ENCODE results near the gene SLC17A1. TPM values are rescaled to one million over a fixed set of nuclear protein-coding genes. Genes with fewer than 3 reads are reported as not detected.
"Not testable (repeated sequence)": the region's sequence is repeated elsewhere in the genome, so short reads cannot be mapped to it uniquely, and the experiment has no call there.

Gene SLC17A1
- polyA plus RNA-seq, 1 donor: not detected

- no peak for DNase-seq (ENCODE audit: low read depth)
Observed at GRCh38 chr6:25756382-25757363, 75.2 kb downstream of the SLC17A1 start.

GRCh38 chr6:25755483-25755882 lies 76.4 kb downstream of the SLC17A1 start:
- DNase-seq (ENCODE audit: low read depth): no peak

DNA sequence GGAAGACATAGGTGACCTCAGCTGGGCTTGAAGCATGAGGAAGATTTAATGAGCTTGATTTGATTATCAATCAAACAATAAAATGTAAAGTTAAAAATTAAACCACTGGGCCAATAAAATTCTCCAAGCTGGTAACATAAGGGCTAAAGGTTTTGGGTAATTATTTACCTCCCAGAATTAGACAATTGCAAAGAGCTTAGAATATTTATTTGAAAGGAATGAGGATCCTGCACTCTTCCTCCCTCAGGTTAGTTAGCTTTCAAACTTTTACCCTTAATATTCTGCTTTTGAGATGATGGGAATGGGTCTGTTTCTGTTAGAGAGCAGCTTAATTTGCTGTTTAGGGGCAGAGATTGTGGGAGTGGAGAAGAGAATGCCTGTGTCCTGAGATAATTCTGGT lies 77.3 kb downstream of the SLC17A1 start, which contains the start of gene SLC17A4:
SLC17A4 (plus strand) TSS at position 208 of the 400 bp plus-strand sequence. CDS start 7,221 bp downstream, outside the sequence.
- no peak for DNase-seq (ENCODE audit: low read depth)

DNA sequence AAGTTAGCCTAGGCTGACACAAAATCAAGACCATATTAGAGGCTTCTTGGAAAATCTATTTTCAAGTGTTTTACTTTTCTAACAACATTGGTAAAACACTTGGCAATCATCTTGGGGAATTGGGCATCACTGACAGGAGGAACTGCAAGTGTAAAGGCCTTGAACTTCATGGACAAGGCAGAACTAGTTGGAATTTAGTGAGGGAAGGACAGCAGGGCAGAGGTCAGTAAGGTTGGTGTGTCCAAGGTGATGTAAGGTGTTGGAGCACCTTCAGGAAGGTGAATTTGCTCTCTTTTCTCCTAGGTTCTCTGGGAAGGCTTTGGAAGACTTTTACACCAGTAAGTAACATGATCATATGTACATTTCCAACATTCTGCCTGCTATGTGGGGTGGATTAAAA lies 78.8 kb downstream of the SLC17A1 start:
- DNase-seq (ENCODE audit: low read depth): no peak

GRCh38 chr6:25750906-25751305 lies 80.9 kb downstream of the SLC17A1 start:
- no peak for DNase-seq (ENCODE audit: low read depth)

GRCh38 chr6:25749837-25750236 lies 82.0 kb downstream of the SLC17A1 start:
- no peak for DNase-seq (ENCODE audit: low read depth)

DNA sequence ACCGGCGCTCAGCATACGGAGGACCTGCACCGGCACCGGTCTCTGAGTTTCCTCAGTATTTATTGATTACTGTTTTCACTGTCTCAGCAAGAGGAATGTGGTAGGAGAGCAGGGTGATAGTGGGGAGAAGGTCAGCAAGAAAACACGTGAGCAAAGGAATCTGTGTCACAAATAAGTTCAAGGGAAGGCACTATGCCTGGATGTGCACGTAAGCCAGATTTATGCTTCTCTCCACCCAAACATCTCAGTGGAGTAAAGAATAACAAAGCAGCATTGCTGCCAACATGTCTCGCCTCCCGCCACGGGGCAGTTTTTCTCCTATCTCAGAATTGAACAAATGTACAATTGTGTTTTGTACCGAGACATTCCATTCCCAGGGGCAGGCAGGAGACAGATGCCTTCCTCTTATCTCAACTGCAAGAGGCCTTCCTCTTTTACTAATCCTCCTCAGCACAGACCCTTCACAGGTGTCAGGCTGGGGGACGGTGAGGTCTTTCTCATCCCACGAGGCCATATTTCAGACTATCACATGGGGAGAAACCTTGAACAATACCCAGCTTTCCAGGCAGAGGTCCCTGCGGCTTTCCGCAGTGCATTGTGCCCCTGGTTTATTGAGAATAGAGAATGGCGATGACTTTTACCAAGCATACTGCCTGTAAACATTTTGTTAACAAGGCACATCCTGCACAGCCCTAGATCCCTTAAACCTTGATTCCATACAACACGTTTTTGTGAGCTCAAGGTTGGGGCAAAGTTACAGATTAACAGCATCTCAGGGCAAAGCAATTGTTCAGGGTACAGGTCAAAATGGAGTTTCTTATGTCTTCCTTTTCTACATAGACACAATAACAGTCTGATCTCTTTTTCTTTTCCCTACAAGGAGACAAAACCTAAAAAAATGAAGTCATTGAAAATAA lies 83.0 kb downstream of the SLC17A1 start:
- DNase-seq (ENCODE audit: low read depth): not testable (repeated sequence)

DNA sequence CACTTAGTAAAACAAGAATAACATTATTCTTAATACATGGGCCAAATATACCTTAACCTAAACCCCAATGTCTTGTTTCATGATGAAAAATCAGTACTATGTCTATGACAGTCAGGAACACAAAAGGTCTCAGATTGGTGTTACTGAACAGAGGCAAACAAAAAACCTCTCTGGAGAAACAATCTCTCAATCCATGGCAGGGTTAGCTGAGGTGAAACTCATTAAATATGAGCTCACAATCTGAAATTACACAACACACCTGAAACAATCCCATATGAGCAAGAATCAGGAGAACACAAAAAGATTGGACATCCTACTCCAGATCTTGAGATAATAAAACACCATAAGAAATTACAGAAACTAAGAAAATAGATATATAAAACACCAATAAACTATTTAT lies 83.8 kb downstream of the SLC17A1 start:
- DNase-seq (ENCODE audit: low read depth): no peak

DNA sequence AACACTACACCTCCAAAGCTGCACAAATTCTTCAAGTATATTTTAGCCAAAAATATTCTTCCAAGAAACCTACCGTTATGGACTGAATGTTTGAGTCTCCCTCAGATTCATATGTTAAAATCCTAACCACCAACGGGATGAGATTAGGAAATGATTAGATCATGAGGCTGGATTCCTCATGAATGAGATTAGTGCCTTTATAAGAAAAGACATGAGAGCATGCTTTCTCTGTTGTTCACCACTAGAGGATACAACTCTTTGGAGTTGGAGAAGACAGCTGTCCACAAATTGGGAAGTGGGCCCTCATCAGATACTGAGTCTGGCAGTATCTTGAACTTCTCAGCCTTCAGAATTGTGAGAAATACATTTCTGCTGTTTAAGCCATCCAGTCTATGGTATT lies 84.4 kb downstream of the SLC17A1 start:
- no peak for DNase-seq (ENCODE audit: low read depth)

DNA sequence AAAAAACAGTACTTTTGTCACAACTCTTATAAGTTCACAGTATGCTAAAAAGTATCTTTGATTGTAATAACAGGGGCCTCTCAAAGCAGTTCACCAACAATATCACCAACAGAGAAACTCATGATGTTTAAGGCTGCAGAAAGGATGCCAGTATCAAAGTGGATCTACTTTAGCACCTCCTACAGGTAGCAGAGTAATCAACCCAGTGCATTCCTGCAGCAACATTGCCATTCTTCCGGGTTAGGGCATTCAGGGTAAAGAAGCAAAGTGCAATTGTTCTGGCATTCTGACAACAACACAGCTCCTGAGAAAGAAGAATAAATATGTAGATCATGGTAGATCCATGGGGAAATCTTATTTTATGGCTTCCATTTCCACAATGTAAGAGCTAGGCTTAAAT lies 84.9 kb downstream of the SLC17A1 start:
- no peak for DNase-seq (ENCODE audit: low read depth)

- DNase-seq (ENCODE audit: low read depth): no peak
Observed at GRCh38 chr6:25745836-25746235, 86.0 kb downstream of the SLC17A1 start.

DNA sequence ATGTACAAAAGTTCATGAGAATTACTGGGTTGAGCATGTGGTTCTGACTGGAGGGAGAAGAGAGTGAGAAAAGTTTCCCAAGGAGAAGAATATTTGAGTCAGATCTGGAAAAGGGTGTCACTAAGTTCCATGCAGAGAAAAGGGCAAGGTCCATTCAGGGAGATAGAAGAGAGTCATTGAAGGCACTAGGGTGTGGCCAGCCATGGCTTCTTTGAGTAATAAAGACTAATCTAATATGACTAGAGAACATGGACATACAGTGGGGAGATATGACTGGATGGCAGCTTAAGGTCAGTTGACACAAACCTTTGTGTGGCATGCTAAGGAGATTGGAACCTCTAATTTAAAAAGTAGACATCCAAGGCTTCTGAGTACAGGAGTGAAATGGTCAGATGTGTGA lies 88.0 kb downstream of the SLC17A1 start:
- DNase-seq (ENCODE audit: low read depth): no peak

DNA sequence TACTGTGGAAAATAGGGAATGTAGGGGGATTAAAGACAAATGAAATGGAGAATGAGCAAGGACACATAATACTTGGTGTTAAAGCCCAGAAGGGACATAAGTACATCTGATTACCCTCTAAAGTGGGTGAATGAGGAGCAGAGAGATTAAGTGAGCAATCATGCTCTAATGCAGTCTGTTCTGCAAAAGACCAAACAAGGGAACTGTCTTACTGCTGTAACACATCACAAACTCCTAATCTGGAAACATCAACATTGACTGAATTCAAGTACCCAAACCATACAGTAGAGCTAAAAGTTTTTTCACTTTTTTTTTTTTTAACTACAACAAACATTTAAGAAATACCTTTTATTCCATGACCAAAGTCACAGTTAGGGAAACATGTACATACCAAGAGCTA lies 96.6 kb downstream of the SLC17A1 start:
- DNase-seq (ENCODE audit: low read depth): no peak

Other genes with a start within 250 kb of the SLC17A1 start
- gene SCGN, start 179.8 kb downstream of the SLC17A1 start, polyA plus RNA-seq (ENCODE audit: insufficient read length): not detected
- not detected for gene SLC17A4, start 77.3 kb downstream of the SLC17A1 start, polyA plus RNA-seq (ENCODE audit: insufficient read length)
- not detected for gene SLC17A3, start 42.2 kb upstream of the SLC17A1 start, polyA plus RNA-seq (ENCODE audit: insufficient read length)
- not detected for gene SLC17A2, start 98.6 kb upstream of the SLC17A1 start, polyA plus RNA-seq (ENCODE audit: insufficient read length)
- 6.7 TPM for gene TRIM38, start 130.8 kb upstream of the SLC17A1 start, polyA plus RNA-seq (ENCODE audit: insufficient read length)